HG03432 (cell line): Measurements from ENCODE around the gene MYO16.

ENCODE experiments used
- ATAC-seq: cut with Tn5 transposase; IDR thresholded peaks from one replicate; pipeline ENCODE4 v1.9.1; 2021; ENCODE audit warnings: mild to moderate bottlenecking, moderate library complexity; ENCODE audit not compliant: unreplicated experiment

The MYO16 gene

DNA sequence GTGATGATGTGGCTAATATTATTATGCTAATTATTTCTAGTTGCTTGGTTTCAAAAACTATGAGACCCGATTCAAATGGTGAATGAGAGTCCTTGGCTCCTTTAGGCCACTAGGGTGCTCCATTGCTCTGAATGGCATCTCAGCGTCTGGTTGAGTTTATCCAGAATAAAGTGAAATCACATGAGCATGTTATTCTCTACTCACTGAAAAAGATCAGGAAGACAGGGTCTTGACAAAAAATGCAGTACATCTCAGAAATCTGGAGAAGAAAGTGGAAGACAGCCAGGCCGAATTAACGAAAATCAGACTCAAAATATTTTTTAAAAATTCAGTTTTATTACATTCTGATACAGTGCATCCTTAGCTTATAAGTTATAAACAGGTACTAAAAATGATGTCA, 516.2 kb downstream of the MYO16 start:
- peak; percentile 89 for ATAC-seq

DNA sequence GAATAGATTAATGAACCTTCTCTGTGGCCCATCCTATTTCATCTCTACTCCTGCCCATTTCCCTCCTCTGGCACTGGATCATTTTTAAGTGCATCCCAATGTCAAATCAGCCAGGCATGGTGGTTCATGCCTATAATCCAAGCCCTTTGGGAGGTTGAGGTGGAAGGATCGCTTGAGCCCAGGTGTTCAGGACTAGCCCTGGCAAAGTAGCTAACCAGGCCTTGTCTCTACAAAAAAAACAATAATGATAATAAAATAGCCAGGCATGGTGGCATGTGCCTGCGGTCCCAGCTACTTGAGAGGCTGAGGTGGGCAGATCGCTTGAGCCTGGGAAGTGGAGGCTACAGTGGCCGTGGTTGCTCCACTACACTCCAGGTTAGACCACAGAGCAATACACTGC, 517.0 kb downstream of the MYO16 start:
- ATAC-seq, result no peak

DNA sequence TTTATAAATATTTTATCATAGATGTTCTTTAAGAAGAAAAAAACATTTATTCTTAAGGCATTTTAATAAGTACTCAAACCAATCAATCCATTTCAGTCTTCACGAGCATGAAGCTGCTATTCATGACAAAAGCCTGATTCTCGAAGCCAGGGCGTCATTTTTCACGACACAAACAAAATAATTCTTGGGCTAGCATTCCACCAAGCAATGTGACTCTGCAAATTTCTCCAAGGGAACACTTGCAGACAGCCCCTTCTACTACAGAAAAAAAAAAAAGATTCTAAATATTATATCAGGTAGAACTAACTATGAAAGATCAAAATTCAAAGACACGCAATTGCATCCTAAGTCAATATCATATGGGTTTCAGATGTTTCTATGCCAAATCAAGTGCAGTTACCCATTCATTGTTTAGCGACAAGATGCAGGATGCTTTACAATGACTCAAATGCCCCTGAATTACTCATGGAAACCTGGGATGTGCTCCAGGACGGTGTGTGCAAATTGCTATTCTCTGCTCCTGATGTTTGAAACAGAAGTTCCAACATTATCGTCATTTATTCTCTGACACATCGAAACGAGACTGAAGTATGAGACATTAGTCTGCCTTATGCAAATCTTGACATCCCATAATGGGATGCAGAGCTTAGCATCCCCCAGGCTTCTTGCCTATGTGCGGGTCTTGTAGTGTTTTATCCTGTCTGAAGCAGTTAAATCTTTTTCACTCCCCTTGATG, 517.7 kb downstream of the MYO16 start:
- no peak for ATAC-seq

DNA sequence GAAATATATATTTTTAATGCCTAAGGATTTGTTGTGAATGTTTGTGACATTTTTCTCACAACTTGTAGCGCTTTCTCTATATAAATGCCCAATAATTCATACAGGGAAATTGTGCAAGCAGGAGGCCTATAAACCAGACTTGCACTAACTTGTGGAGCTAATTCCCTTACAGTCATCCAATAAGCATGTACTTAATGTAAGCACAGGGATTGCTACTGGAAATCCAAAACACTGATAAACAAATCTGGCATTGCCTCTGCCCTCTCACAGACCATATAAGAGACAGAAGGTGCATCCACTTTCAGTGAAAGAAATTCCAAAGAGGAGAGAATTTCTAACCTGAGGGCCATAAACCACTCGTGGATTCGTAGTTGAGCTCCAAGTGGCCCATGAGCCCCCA, 518.8 kb downstream of the MYO16 start:
- ATAC-seq, result no peak

DNA sequence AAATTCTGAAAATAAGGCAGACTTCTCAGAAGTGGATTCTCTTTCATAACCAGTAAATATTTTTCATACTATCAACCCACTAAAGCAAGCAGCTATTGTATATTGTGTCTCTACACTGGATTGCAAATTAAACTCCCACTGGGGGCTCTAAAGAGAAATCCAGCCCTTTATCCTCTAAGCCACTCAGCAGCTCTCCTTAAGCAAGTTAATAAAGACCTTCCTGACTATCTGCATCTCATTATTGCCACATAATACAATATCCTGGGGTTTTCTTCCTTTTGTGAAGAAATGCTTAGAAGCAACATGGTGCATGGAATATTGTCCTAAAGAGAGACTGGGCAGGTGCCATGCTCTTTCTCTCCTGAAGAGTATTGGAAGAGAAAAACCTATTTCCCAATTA, 521.3 kb downstream of the MYO16 start:
- no peak for ATAC-seq

DNA sequence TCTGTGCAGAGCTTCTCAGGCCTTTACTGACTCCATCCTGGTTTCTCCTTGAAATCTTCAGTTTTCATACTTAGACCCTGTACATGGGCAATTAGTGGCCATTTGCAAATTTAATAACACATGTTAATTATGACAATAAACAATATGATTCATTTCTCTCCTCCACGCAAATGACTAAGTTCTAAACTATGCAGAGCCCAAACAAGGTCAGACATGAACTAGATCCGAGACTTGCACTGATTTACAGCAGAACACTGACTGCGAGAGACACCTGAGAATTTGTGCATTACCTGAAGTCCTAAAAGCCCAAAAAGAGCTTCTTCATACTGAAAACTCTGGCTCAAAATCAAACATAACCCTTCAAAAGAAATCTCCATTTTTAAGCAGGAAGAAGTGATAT, 521.8 kb downstream of the MYO16 start:
- ATAC-seq, result no peak

DNA sequence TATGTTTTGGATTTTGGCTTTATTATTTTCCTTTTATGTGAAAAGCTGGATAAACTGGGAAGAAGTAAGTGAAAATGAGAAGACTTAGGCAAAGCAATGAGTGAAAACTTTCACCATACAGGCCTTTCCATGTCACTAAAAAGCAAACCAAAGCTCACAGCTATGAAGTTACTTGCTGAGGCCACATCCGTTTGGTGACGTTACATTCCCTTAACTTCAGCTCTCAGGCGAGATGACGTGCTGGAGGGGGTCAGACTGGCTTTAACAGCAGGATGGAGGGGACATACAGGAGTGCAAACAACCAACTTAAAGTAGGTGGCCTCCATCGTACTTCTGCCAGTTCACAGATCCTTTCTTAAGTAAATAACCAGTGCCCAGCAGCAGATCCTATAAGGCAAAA, 522.3 kb downstream of the MYO16 start:
- no peak for ATAC-seq

DNA sequence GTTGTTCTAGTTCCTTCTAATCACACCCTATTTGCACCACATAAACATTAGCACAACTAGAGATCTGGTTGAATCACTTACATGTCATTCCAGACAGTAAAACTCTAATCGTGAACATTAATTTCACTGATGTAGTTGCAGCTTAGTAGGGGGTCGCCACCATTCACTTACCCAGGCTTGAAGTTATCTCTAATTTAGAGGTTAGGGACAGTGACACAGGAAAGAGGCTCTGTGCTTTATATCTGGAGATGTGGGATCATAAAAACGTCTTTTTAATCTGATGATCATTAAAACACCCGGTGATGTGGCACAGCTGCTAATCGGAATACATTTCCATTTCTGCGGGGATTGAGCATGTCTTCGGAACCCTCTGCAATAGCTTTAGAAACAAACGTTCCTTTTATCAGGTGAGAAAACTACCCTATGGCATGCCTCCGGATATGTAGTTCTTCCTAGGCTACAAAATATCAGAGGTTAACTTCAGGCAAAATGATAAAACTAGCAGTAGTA, 523.0 kb downstream of the MYO16 start:
- ATAC-seq, result no peak

DNA sequence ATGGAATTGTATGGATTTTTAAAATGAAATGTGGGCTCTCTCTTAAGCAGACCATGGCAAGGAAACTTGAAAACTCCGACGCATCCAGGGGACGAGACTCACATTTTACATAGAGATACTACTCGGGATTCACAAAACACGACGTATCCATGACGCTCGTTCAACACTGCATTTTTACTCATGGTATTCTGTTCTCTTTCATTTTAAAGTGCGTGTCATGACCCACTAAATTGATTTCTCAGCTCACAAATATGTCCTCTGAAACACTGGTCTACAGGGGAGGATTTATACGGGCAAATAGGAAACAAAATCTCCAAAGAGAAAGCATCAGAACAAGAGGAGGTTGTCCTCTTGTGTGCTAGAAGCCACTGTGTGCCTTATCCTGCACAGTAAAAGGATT, 523.5 kb downstream of the MYO16 start:
- ATAC-seq, result no peak

DNA sequence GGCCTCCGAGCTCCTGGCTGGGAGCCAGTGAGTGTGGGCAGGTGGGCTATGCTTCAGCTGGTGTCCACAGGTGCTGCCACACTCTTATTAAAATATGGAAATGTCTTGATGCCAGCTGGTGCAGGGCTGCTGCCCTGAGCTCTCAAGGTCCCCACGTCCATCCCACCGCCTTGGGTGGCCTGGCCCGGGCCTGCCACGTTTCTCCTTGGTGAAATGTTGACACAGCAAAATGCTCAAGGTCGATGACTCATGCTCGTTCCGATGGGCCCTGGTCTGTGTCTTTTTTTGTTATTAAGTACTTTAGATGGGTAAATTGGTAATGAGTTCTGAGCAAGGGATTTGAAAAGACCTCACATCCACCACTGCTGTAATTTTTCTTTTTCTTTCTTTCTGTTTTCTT, 524.7 kb downstream of the MYO16 start:
- ATAC-seq, result no peak

DNA sequence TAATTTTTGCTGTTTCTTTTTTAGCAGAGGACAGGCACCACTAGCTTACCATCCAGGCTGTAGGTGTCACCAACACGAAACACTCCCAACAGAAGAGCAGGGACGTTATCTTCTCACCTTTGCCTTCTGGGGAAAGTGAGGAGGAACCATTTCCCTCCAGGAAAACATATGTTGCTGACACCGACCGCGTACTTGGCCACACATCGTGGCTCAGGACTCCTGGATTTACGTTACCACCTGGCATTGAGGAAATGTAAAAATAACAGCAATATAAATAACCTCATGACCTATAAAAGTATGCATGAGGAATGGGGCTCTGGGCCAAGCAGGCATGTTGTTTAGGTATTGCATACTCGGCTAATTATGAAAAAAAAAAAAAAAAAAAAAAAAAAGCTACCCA, 525.1 kb downstream of the MYO16 start:
- no peak for ATAC-seq

DNA sequence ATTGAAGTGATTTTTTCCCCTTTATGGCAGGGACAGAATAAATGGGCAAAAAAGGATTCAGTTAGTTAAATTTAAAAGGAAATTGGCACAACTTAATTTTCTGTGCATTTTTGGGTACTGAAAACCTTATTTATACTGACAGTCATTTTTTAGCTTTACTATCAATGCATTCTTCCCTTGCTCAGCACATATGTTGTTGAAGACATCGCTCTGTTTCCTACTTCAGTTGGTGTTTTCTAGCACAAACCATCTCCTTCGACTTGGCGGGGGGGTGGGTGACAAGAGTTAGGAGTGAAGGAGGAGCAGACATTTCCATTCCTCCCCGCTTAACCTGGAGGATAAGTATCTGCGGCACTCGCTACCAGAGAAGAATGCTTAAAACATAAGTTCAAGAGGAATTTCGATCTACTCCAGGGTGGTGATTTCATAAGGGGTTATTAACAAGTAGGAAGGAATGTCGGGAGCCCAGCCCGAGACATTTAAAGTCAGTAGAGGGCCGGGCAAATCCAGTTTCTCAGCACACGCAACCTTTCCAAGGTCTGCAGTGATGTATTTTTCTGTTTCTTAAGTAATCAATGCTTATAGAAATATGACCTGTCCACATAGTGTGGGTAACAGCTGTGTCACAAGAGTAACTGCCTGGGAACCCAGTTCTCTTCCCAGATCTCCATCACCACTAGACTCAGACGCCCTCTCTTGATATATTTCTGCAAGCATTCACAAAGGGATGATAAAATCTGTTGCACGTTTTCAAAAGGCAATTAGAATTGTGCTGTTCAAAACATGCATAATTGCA, 525.8 kb downstream of the MYO16 start:
- no peak for ATAC-seq

DNA sequence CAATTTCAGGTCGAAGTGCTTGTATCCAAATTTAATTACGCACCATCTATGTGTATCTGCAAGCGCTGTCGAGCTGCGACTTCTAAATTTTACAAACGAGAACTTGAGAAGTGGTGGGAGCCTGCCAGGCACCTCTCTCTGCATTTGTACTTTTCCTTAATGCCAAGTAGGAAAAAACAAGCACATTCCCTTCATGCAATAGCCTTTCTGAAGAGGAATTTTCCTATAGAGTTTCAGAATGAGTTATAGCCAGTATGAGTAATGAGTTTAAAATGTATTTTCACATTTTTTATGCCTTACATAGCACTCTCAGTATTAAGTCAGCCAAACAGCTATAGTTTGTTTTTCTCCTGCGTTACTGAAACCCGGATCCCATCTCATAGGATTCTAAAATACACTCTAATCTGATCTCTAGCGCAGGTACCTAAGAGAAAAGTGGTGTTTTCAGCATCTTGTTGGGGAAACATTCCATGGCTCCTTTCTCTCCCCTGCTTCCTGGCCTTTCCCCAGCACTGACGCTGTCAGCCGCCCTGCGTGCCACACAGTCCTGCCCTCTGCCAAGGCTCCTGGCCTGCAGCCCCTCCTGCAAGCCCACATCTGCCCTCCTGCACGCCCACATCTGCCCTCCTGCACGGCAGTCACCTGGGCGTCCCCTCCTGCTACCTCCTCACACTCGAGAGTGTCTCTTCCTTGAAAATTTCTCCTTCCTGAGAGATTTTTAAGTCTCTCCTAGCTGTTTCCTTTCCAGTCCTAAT, 526.9 kb downstream of the MYO16 start:
- no peak for ATAC-seq

DNA sequence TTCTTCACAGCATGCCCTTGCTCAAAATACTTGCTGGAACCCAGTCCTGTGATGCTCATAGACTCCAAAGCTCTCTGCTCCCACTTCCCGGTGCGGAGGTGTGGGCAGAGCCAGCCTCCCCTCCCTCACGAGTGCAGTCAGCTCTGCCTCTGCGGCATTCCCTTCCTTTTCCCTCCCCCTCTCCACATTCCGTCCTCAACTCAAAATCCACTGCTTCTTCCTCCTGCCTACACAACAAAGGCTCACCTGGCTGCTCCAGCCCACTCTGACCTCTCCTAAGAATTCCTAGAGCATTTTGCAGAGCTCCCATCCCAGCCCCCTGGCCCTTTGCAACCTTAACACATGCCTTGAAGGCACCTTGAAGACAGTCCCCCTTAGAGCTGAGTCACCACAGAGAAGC, 527.9 kb downstream of the MYO16 start:
- no peak for ATAC-seq

DNA sequence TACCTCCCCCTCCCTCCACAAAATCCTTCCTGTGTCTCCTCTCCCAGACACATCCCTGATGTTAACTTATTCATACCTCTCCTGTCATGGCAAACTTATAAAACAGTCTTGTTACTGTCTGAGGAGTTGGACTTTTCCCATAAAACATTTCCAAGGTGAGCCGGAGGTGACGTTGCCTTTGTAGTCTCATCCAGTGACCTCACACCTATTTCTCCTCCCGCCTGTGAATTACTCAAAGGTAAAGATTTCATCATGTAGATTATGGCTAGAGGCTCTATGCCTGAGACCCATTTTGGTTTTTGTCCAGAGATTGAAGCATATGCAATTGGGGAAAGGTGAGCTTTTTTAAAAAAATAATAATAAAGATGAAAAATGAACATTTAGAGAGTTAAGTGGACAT, 529.0 kb downstream of the MYO16 start:
- ATAC-seq, result no peak

DNA sequence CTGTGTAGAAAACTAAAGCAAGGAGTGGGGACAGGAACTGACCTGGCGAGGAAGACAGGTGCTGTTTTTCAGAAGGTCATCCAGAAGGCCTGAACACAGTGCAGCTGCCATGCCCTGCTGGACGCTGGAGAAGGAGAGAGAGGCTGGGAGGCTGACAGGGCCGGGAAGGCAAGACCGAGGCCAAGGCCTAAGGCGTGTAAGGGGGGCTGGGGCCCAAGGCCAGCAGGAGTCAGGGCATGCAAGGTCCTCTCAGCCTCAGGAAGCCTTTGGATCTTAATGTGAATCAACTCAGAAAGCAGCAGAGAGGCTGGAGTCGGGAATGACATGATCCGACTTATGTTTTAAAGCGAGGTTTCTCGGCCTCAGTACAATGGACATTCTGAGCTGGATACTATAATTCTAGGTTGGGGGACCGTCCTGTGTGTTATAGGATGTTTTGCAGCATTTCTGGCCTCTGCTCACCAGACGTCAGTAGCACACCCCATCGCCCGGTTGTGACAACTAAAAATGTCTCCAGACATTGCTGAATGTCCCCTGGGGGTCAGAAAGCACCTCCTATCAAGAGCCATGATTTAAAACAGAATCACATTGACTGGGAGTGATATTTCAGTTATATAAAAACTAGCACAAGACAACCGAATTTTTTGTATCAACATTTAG, 530.4 kb downstream of the MYO16 start:
- no peak for ATAC-seq

DNA sequence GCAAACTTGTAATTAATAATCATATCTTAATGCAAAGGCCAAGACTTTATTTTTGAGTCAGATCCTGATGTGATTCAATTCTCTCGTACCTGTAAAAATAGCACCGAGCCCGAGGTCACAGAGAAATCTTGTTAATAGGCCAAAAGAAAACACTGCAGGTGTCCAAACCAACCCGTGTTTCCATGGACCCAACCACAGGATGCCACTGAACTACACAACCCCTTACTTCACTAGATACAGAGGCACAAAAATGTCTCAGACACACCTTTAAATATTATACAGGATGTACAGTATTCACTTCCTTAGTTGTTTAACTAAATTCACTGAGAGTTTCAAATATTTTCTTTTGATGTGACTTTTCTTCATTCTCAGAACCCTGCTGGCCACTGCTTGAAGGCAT, 530.9 kb downstream of the MYO16 start:
- ATAC-seq, result peak; percentile 40

DNA sequence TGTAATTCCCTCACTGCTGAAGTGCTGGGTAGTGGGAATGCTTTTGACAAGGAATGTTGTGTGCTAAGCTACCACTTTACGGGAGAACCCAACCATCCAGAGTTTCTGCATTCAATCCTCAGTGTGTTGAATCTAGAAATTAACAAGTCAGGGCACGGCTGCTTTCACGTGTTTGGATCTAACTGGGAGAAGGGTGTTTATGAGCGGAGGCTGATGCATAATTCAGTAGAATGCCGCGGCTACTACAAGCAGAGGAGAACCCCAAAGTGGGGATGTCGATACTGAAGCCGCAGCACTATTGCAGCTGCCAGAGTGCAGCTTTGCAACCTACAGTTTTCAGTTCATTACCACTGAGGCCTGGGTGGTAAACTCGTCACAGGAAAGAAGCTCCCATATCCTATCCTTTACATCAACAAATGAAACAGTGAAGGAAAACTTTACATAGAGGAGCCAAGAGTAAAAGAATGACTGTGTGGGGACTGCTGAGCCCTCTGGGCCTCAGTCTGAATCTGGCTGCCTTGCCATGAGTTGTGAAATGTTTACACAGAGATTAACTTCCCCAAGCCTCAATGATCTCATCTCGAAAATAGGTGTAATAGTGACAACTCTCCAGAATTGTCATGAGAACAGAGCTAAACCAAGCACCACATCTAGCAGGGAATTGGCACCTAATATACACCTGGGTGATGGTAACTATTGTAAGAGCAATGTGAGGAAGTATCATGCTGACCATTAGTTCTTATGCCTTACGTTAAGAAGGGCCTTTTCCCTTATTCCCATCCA, 531.7 kb downstream of the MYO16 start:
- peak; percentile 26 for ATAC-seq

DNA sequence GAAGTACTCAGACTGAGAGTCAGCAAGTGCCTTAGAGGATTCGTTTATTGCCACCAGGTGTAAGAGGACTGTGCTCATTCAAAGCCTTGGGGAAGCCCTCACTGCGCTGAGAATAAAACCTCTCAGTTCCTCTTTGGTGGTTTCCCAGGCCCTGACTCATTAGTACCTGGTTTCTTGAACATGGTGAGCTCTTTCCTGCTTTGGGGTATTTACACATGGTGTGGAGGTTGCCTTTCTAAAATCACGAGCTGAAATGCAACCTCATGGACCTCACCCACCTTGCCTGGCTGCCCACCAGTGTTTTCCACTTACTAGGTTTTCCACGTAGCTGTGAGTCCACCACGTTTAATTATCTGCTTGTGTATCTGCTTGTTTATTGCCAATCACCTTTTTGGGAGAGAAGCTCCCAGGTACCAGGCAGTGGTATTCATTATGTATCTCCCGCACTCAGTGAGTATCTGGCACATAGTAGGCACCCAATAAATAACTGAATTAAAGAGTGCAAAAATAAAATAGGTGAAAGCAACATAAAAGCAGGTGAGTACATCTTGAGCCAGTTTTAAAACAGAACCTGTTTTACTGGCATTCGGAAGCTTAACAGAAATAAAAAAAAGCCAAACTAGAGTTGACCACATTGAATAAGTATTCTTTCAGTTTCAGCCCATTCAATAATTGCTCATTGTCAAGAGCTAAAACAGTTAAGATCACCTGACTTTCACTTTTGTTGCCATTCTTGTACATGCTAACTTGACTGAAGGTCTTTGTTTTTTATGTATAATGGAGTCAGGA, 533.0 kb downstream of the MYO16 start:
- peak; percentile 82 for ATAC-seq

DNA sequence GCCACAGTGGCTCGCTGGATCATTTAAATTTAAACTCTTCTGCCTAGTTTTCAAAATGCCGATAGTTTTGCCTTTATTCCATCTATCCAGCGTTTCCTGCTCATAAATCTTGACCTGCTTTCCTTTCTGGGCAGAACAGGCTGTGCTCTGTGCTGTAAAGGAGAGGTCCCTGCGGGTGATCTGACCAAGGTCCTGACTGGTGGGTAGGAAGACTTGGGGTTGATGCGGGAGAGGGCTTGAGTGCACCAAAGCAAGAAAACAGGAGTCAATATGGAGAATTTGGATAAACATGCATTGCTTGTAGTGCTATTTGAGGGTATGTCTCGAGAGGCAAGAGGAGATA, 533.6 kb downstream of the MYO16 start:
- ATAC-seq, result peak; percentile 4
